A673 (cell line): ENCODE measurements around the gene MYOCD. TPM values are rescaled to one million over a fixed set of nuclear protein-coding genes. Genes with fewer than 3 reads are reported as not detected.

Source experiments
- BruUV-seq: library from RNA; stranded (reverse); fragments of 400-500 nt; replicated peaks from 2 replicates; lab custom pipeline; 2021; lab: Mats Ljungman, UMichigan
- CTCF ChIA-PET: fragments of 300-600 bp; sonication (Branson Sonifier 250); formaldehyde crosslinking; loops from one replicate; lab custom pipeline; 2022; ENCODE audit warnings: antibody characterized with exemption; lab: Charles Lee
- POLR2A ChIA-PET: fragments of 300-600 bp; sonication (Branson Sonifier 250); formaldehyde crosslinking; loops from one replicate; lab custom pipeline; 2022; ENCODE audit warnings: antibody characterized with exemption; ENCODE audit not compliant: low non-redundant PET; lab: Charles Lee
- DNase-seq: peaks from one replicate; pipeline ENCODE4 v3.0.0-alpha.2; 2015; ENCODE audit warnings: low spot score
- H3K27ac ChIP-seq: fragments of 200-600 bp; sonication (generic); 2 replicates; pipeline ENCODE4 v1.5.1; 2016; ENCODE audit warnings: mixed run types, low read depth, mild to moderate bottlenecking, mixed read lengths, antibody characterized with exemption, low read length; ENCODE audit not compliant: poor library complexity, severe bottlenecking
- H3K27me3 ChIP-seq: fragments of 200-600 bp; sonication (generic); replicated peaks from 2 replicates; pipeline ENCODE4 v1.6.1; 2017; ENCODE audit warnings: mixed run types, low read depth, mild to moderate bottlenecking, mixed read lengths, antibody characterized with exemption, low read length; ENCODE audit not compliant: insufficient read depth, poor library complexity
- H3K36me3 ChIP-seq: fragments of 200-600 bp; sonication (generic); 2 replicates; pipeline ENCODE4 v1.6.1; 2016; ENCODE audit warnings: mixed run types, mild to moderate bottlenecking, mixed read lengths, antibody characterized with exemption, low read length; ENCODE audit not compliant: insufficient read depth, poor library complexity, severe bottlenecking
- H3K4me1 ChIP-seq: fragments of 200-600 bp; sonication (generic); 2 replicates; pipeline ENCODE4 v1.6.1; 2017; ENCODE audit warnings: mixed run types, mild to moderate bottlenecking, mixed read lengths, antibody characterized with exemption, low read length; ENCODE audit not compliant: insufficient read depth, poor library complexity, severe bottlenecking
- H3K4me3 ChIP-seq: fragments of 200-600 bp; sonication (generic); 2 replicates; pipeline ENCODE4 v1.5.1; 2016; ENCODE audit warnings: low read depth, mixed run types, mild to moderate bottlenecking, mixed read lengths, low read length; ENCODE audit not compliant: poor library complexity, severe bottlenecking
- H3K9me3 ChIP-seq: fragments of 200-600 bp; sonication (generic); 2 replicates; pipeline ENCODE4 v1.6.1; 2016; ENCODE audit warnings: mixed run types, low read depth, mild to moderate bottlenecking, mixed read lengths, antibody characterized with exemption, low read length; ENCODE audit not compliant: poor library complexity, severe bottlenecking
- EZH2 ChIP-seq: fragments of 200-600 bp; sonication (generic); IDR thresholded peaks from 2 replicates; pipeline ENCODE4 v1.6.1; 2017; ENCODE audit warnings: borderline replicate concordance, low read depth, mild to moderate bottlenecking, mixed read lengths, antibody characterized with exemption, low read length; ENCODE audit not compliant: poor library complexity, severe bottlenecking
- intact Hi-C: fragments of 100-400 bp; cut with micrococcal nuclease; formaldehyde crosslinking; loops from one replicate; pipeline ENCODE4 v1.10.0; 2022; ENCODE audit not compliant: unreplicated experiment
- total RNA-seq: library from RNA; stranded (reverse); gene quantifications from 2 replicates; pipeline ENCODE4 v1.2.3, GENCODE V29; 2021
- TF ChIP-seq, protein P1 (sequence below): fragments of 300-800, 200-600 bp; sonication (generic); conservative IDR thresholded peaks from 2 replicates; pipeline ENCODE4 v1.5.1; 2017; ENCODE audit warnings: low read depth, mild to moderate bottlenecking, antibody characterized with exemption, low read length, moderate library complexity, mixed read lengths

MYOCD gene
- total RNA-seq, 1 experiment from 2014 or later, result not detected

DNA sequence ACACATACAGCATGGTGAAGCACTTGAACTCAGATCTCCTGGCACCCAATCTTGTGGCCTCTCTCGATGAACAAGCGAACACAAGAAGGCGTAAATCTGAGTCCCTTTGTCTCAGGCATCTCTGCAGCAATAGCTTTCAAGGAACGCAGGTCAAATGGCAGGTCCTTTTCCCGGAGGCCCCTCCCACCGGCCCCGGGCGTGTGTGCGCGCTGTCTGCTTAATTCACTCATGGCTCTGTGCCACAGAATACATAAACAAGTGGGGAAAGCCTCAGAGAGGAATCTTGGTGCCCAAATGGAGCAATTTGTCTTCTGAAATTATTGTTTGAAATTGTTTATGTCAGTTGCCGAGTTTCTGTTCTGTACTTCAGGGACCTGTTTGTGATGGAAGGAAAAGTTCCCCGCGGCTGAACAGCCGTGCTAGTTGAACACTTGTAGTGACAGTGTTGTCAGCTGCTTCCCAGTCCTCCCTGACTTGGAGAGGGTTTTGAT is 14.8 kb downstream of the MYOCD start:
- Histone ChIP-seq H3K4me3 (no peak overlapping the region), H3K9me3 (no peaks in the 10 kb centered on the region), H3K27me3 (peaks cover 24% of the 10 kb centered on the region), H3K36me3 (no peaks in the 10 kb centered on the region), H3K4me1 (no peaks in the 10 kb centered on the region), H3K27ac (no peak overlapping the region)
- POLR2A ChIA-PET, result no interaction called here
- TF ChIP-seq, protein P1, sequence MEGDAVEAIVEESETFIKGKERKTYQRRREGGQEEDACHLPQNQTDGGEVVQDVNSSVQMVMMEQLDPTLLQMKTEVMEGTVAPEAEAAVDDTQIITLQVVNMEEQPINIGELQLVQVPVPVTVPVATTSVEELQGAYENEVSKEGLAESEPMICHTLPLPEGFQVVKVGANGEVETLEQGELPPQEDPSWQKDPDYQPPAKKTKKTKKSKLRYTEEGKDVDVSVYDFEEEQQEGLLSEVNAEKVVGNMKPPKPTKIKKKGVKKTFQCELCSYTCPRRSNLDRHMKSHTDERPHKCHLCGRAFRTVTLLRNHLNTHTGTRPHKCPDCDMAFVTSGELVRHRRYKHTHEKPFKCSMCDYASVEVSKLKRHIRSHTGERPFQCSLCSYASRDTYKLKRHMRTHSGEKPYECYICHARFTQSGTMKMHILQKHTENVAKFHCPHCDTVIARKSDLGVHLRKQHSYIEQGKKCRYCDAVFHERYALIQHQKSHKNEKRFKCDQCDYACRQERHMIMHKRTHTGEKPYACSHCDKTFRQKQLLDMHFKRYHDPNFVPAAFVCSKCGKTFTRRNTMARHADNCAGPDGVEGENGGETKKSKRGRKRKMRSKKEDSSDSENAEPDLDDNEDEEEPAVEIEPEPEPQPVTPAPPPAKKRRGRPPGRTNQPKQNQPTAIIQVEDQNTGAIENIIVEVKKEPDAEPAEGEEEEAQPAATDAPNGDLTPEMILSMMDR, result no peak
- no peak for TF ChIP-seq EZH2
- no TSS peak for BruUV-seq
- no peak for DNase-seq
- intact Hi-C loops, result no loop called here
- CTCF ChIA-PET, result no interaction called here

DNA sequence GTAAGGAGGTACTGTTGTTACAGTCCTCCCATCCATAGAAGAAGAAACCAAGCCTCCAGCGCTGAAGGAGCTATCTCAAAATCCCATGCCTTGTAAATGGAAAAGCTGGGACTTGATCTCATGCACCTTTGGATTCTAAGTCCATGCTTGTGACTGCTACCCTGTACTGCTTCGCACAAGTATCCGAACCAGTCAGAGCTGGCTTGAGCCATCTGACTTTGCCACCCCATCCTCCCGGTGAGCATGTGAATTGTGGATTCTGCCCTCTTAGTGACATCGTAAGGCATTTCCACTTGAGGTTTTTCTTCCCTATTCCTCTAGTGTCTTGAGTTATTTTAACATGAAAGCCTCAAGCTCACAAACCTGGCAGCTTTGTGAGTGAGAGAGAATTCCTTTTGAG is 15.3 kb downstream of the MYOCD start:
- no peak for TF ChIP-seq EZH2
- TF ChIP-seq, protein P1, result no peak
- Histone ChIP-seq H3K4me1 (no peaks in the 10 kb centered on the region), H3K9me3 (no peaks in the 10 kb centered on the region), H3K27ac (no peak overlapping the region), H3K36me3 (no peaks in the 10 kb centered on the region), H3K4me3 (no peak overlapping the region), H3K27me3 (peaks cover 24% of the 10 kb centered on the region)
- CTCF ChIA-PET, result no interaction called here
- POLR2A ChIA-PET, result no interaction called here
- BruUV-seq, result no TSS peak
- intact Hi-C loops, result no loop called here
- no peak for DNase-seq

DNA sequence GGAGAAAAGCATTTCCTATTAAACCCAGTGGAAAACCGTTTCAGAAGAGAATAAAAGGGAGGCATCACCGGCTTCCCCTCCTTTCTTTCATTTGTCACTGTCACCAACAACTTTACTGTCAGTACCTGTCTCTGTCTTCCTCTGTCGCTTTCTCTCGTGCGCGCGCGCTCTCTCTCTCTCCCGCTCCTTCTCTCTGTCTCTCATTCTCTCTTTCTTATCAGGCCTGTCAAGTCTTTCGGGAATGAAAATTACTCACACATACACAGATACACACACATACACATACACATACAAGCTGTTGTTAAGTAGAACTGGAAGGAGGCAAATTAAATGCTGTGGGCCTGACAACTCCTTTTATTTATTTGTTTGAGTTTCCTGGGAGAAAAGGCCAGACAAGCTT is 17.6 kb downstream of the MYOCD start:
- intact Hi-C loops, result no loop called here
- CTCF ChIA-PET, result no interaction called here
- H3K27me3 ChIP-seq, result peaks cover 24% of the 10 kb centered on the region
- no peaks in the 10 kb centered on the region for H3K4me1 ChIP-seq
- POLR2A ChIA-PET, result no interaction called here
- H3K9me3 ChIP-seq, result no peaks in the 10 kb centered on the region
- no peak overlapping the region for H3K27ac ChIP-seq
- no peak overlapping the region for H3K4me3 ChIP-seq
- no TSS peak for BruUV-seq
- TF ChIP-seq EZH2, result no peak
- TF ChIP-seq, protein P1, result no peak
- DNase-seq, result no peak
- no peaks in the 10 kb centered on the region for H3K36me3 ChIP-seq
